HT1080 (cell line): ENCODE results near the gene PRPF19. TPM values are rescaled to one million over a fixed set of nuclear protein-coding genes. Genes with fewer than 3 reads are reported as not detected.
A peak's percentile ranks its signal among the peaks of the same experiment; 100 is the strongest.
"Not testable (repeated sequence)": the region's sequence is repeated elsewhere in the genome, so short reads cannot be mapped to it uniquely, and the experiment has no call there.

Experiments
- DNase-seq: peaks from one replicate; pipeline ENCODE4 v3.0.0-alpha.2; 2015; ENCODE audit warnings: low read depth
- total RNA-seq: library from RNA; depleted of rRNA; stranded (reverse); fragments of >200 nt; shearing (Covaris generic); gene quantifications from 2 replicates; pipeline ENCODE4 v1.2.3, GENCODE V29; 2014

PRPF19 gene
- total RNA-seq, 1 experiment from 2014 or later = 250 TPM

- DNase-seq = not testable (repeated sequence)
Observed at GRCh38 chr11:60909680-60910280, 3.4 kb upstream of the PRPF19 start.

GRCh38 chr11:60908803-60909202 lies 2.4 kb upstream of the PRPF19 start:
- no peak for DNase-seq

- DNase-seq = peak; percentile 59
Observed at GRCh38 chr11:60905551-60906113, 753 bp downstream of the PRPF19 start.

GRCh38 chr11:60905047-60905446 lies 1.3 kb downstream of the PRPF19 start:
- no peak for DNase-seq

GRCh38 chr11:60902625-60903024 lies 3.8 kb downstream of the PRPF19 start:
- DNase-seq = no peak

GRCh38 chr11:60900673-60901404 lies 5.5 kb downstream of the PRPF19 start:
- DNase-seq = no peak

- no peak for DNase-seq
Observed at GRCh38 chr11:60899977-60900376, 6.4 kb downstream of the PRPF19 start.

DNA sequence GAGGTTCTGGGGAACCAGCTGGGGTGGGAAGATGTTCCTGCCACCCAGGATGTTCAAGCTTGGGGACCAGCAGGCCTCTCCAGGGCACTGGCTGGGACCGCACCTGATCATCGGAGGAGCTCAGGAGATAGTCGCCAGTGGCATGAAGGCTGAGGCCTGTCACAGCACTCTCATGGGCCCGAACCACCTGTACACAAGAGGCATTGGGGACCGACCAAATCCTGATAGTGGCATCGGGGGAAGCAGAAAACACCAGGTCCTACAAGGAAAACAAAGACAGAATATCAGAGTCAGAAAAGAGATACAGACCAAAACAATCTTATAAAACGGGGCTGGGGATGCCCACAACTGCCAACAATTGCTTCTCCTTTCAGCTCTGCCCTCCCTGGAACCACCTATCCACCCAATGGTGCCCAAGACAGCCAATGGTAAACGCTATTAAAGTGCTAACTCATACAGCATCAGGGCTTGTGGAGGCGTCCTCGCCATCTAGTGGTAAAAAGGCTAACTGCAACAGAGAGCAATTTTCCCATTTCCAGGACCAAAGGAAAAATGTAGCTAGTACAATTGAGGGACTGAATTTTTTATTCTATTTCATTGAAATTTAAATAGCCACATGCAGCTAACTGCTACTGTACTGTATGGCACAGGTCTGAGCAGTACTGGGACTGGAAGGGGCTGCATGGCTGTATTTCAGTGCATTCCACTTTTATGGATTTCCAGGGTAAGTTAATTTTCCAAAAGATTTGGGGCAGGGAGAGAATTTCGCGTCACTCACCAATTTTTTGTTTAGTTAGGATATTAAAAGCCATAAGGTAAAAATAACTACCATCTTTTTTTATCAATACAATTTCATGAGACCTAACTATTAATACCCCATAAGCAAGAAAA lies 7.1 kb downstream of the PRPF19 start:
- DNase-seq = peak; percentile 77

DNA sequence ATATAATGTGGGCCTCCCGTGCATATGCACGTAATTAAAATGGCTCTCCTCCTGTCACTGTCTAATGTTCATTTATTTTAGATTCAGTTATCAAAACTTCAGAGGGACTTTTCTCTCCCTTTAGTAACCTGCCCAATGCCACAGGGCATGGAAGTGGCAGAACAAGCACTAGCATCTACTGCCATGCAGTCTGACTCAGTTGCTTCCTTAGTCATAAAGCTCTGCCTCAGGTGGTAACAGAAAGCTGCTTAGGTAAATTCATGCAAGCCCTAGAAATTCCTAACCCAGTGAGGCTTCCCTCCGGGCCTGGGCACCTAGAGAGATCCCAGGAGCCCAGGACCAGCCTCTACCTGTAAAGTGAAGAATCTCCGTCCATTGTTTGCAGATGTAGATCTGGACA lies 8.9 kb downstream of the PRPF19 start:
- no peak for DNase-seq

DNA sequence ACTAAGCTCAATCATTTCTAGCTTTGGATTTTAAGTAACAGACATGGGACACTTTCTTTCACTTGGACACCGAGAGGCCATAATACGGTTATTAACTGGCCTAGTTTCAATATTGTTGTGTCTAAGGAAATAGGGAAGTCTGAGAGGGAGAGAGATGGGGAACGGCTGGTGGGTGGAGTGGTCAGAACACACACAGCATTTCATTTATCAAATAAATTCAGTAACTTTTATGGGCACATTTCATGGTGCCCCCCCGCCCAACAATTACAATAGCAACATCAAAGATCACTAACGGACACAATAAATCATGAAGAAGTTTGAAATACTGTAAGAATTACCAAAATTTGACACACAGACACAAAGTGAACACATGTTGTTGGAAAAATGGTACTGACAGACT lies 10.7 kb downstream of the PRPF19 start:
- no peak for DNase-seq

DNA sequence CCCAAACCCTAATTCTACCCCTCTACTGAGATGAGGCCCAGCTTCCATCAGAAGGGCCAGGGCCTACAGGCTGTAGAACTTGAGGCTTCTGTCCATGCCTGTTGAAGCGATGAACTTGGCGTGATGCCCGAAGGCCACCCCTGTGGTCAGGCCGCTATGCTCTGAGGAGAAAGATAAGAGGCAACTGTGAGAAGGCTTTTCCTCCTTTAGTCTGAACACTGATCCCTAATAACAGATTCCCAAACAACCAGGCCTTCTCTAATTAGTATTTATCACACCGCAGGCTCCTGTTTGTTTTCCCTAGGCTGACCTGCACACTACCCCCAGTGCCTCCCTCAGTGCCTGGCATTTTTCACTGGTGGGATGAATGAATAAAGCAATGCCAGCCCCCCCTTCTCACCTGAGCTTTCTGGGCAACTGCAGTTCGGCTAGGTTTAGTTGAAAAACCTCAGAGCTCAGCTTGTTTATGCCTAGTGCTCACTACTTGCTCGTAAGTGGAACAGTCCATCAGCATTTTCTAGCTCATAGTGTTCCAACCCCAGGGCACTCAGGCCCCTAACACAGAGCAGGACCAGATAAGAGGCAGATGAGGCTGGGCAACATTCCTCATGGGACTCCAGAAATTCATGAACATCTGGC lies 15.2 kb downstream of the PRPF19 start:
- DNase-seq = no peak

DNA sequence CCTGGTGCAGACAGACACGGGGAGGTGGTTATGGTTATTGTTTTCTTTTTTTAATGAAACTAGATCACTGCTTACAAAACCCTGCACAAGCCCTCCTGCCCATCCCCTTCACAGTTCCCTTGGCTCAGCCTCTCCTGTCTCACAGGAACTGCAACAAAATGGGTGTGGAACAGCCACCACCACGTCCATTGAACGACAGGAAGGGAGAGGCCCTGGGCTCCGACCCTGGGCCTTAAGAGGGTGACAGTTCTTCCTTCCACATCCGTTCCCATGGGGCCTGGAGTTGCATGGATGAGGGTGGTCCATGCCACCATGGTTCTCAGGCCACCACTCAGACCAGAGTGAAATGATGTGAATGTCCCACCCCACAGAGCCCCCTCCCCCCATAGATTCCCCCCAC lies 15.7 kb downstream of the PRPF19 start:
- DNase-seq = no peak

GRCh38 chr11:60889869-60890311 lies 16.5 kb downstream of the PRPF19 start:
- DNase-seq = no peak

DNA sequence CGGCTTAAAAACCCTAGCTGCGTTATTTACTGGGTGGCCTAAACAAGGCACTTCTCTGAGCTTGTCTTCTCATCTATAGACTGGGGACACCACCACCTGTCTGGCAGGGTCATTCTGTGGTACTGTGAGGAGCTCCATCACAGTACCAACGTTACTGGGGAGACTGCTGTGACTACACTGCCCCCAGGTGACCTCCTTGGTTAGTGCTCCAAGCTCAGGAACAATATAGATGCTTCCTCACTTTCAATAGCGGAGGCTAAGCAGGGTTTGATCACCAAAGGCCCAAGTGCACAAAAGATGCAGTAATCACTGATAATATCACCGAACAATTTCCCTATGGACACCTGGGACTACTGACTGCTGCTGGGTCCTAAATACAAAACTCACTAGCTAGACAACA lies 18.8 kb downstream of the PRPF19 start:
- peak; percentile 49 for DNase-seq

GRCh38 chr11:60880643-60881282 lies 25.6 kb downstream of the PRPF19 start:
- DNase-seq = no peak

DNA sequence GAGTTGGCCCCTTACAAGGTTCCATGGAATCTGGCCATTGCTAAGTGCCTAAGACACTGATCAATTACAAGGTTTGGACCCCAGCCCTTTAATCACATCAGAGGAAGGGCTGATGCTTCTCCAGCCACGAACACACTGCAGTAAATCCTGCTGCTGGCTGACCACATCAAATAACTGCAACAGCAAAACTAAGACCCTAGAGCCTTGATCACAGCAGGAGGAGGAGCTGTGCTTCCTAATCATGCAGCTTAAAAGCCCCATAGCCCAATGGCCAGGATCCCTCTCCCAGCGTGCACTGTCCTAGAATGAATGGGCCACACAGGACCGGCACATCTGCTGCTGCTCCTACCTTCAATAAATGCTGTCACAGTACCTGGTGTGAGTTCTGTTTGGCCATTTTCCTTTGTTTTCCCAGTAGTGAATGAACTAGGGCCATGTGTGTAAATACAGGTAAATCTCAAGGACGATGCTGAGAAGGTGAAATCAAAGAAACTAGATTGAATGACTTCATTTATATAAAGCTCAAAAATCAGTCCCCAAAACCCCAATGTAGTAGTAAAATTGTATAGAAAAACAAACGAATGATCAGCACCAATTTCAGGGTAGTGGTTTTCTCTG lies 26.3 kb downstream of the PRPF19 start:
- DNase-seq = no peak

DNA sequence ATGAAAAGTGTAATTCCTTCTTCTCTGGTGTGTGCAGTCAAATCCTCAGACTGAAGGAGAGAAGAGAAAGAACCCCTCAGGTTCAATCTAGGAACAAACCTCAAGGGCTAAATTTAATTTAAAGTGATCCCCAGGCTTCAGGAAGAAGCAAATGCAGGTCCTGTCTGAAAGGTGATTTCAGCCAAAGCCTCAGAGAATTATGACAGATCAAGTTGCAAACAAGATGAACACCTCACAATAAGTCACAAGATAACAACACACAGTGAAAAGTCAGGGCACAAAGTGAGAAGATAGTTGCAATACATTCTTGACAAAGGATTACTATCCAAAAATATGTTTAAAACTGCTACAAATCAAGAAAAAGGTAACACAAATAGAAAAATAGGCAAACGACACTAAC lies 27.3 kb downstream of the PRPF19 start:
- no peak for DNase-seq

- DNase-seq = no peak
Observed at GRCh38 chr11:60878245-60879101, 27.9 kb downstream of the PRPF19 start.

DNA sequence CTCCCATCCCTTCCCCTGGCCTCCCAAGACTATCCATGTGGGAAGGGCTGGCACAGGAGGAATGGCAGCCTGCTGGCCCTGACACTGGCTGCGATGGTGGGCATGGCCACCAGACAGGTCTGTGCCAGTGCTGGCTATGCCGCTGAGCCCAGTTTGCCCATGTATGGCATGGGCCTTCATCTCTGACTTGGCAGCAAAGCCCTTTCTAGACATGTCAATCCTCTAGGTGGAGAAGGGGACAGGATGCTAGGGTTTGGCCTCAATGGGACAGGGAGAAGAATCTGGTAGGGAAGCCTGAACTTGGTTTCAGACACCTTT lies 30.3 kb downstream of the PRPF19 start:
- no peak for DNase-seq
